ENCODE measurements around the gene CLDN11.

GRCh38 chr3:170421111-170421641 lies 2.5 kb downstream of the CLDN11 start:
- no peak for TF ChIP-seq SUZ12 (IDR thresholded peaks at IDR 0.05; ENCODE audit: extremely low read depth, insufficient read depth, insufficient read length)
- no peak for TF ChIP-seq YY1 (IDR thresholded peaks at IDR 0.05; ENCODE audit: insufficient read depth, insufficient read length)
- TF ChIP-seq ZNF274 (IDR thresholded peaks at IDR 0.05; ENCODE audit: low read depth, low read length) = no peak
